Natural killer cell (primary cell): Measurements from ENCODE around the gene SRC. TPM values are rescaled to one million over a fixed set of nuclear protein-coding genes. Genes with fewer than 3 reads are reported as not detected.
"Not testable (repeated sequence)": the region's sequence is repeated elsewhere in the genome, so short reads cannot be mapped to it uniquely, and the experiment has no call there.

Experiments used
- ATAC-seq, 3 donors: fragments of 150-1000 bp in 2 of 3; fragments of 200-7000 bp in 1 of 3; cut with Tn5 transposase; 1 replicate in 1 of 3; 2 replicates in 2 of 3; pipeline ENCODE4 v1.10.0; 2021; ENCODE audit warnings: mild to moderate bottlenecking in 2 of 3, moderate library complexity in 2 of 3
- DNase-seq, 2 donors: peaks; one replicate each; pipeline versions ENCODE4 v3.0.0 to v3.0.0-alpha.2; 2013 to 2021; ENCODE audit warnings: mixed read lengths in 1 of 2
- H3K27ac ChIP-seq: one replicate; pipeline ENCODE4 v1.5.1; 2013; ENCODE audit warnings: mild to moderate bottlenecking, low read length
- H3K27me3 ChIP-seq: one replicate; pipeline ENCODE4 v1.6.1; 2013; ENCODE audit warnings: low read length; ENCODE audit not compliant: control insufficient read depth, insufficient read depth
- H3K36me3 ChIP-seq: one replicate; pipeline ENCODE4 v1.6.1; 2013; ENCODE audit warnings: low read length; ENCODE audit not compliant: control insufficient read depth, insufficient read depth
- H3K4me1 ChIP-seq: one replicate; pipeline ENCODE4 v1.6.1; 2013; ENCODE audit warnings: low read length; ENCODE audit not compliant: control insufficient read depth, insufficient read depth
- H3K4me3 ChIP-seq: one replicate; pipeline ENCODE4 v1.5.1; 2013; ENCODE audit warnings: low read length
- H3K9me3 ChIP-seq: one replicate; pipeline ENCODE4 v1.6.1; 2013; ENCODE audit warnings: low read length; ENCODE audit not compliant: control insufficient read depth, insufficient read depth
- H3K27ac Mint-ChIP-seq, 2 donors: one replicate each; pipeline ENCODE4 v1.8.0; 2022; ENCODE audit warnings: mild to moderate bottlenecking in 2 of 2, mixed read lengths in 2 of 2, moderate library complexity in 1 of 2
- H3K27me3 Mint-ChIP-seq, 2 donors: one replicate each; pipeline ENCODE4 v1.8.0; 2022; ENCODE audit warnings: low read depth in 2 of 2, mixed read lengths in 2 of 2
- H3K36me3 Mint-ChIP-seq: one replicate; pipeline ENCODE4 v1.8.0; 2022; ENCODE audit warnings: mixed read lengths
- H3K4me1 Mint-ChIP-seq, 2 donors: one replicate each; pipeline ENCODE4 v1.8.0; 2022; ENCODE audit warnings: mixed read lengths in 2 of 2
- H3K4me3 Mint-ChIP-seq: one replicate; pipeline ENCODE4 v1.8.0; 2022; ENCODE audit warnings: mild to moderate bottlenecking, moderate library complexity, mixed read lengths
- H3K9me3 Mint-ChIP-seq, 2 donors: one replicate each; pipeline ENCODE4 v1.8.0; 2022; ENCODE audit warnings: mixed read lengths in 2 of 2
- CTCF ChIP-seq: fragments of 200-600 bp; IDR thresholded peaks from one replicate; pipeline ENCODE4 v1.8.0; 2022; ENCODE audit warnings: antibody characterized with exemption
- WGBS: methylation state at CpG from one replicate; pipeline ENCODE4 v1.1.7; 2013; ENCODE audit warnings: missing lambda C conversion rate; ENCODE audit not compliant: insufficient coverage; 5-methylcytosine and 5-hydroxymethylcytosine counted together
- intact Hi-C: fragments of 100-400 bp; cut with micrococcal nuclease; formaldehyde crosslinking; loops from one replicate; pipeline ENCODE4 v1.14.2; 2022
- total RNA-seq, 4 donors: library from RNA; stranded (reverse); fragments of 120-200 nt in 1 of 4; gene quantifications; one replicate each; pipeline versions ENCODE4 v1.2.3 to v1.2.4, GENCODE V29; 2013 to 2022

Gene SRC
- total RNA-seq, 3 donors from 2014 or later (not counting 1 experiment from before 2014, with no cell fraction given) = 2.3 to 15.6 (median 10.5) TPM

GRCh38 chr20:37335642-37336368 is 10.1 kb upstream of the SRC start:
- H3K4me3 Mint-ChIP-seq = peak overlapping the region; percentile 31
- no peak overlapping the region for H3K4me3 ChIP-seq
- H3K4me1 Mint-ChIP-seq = peaks cover 6 to 17% of the 10 kb centered on the region in 2 donors
- no peaks in the 10 kb centered on the region for H3K9me3 Mint-ChIP-seq
- H3K36me3 Mint-ChIP-seq = no peaks in the 10 kb centered on the region
- H3K4me1 ChIP-seq = peaks cover 37% of the 10 kb centered on the region
- no peaks in the 10 kb centered on the region for H3K27me3 ChIP-seq
- peak overlapping the region; percentile 43 to 89 for H3K27ac Mint-ChIP-seq
- H3K27me3 Mint-ChIP-seq = no peaks in the 10 kb centered on the region
- 66% methylated on average over 14 of the region's 15 CpGs for WGBS
- intact Hi-C loops = no loop called here
- ATAC-seq = peak in 1 of 3 donors; percentile 17
- H3K27ac ChIP-seq = peak overlapping the region; percentile 68
- no peak for TF ChIP-seq CTCF
- DNase-seq = no peak
- no peaks in the 10 kb centered on the region for H3K9me3 ChIP-seq
- H3K36me3 ChIP-seq = no peaks in the 10 kb centered on the region

- no peaks in the 10 kb centered on the region for H3K36me3 ChIP-seq
- peaks cover 37% of the 10 kb centered on the region for H3K4me1 ChIP-seq
- Mint-ChIP-seq H3K27ac (peak overlapping the region; percentile 64 to 89), H3K27me3 (no peaks in the 10 kb centered on the region), H3K9me3 (no peaks in the 10 kb centered on the region), H3K4me3 (peak overlapping the region; percentile 40), H3K36me3 (no peaks in the 10 kb centered on the region), H3K4me1 (peaks cover 6 to 17% of the 10 kb centered on the region in 2 donors)
- no peaks in the 10 kb centered on the region for H3K27me3 ChIP-seq
- DNase-seq = peak; percentile 23 to 53
- H3K9me3 ChIP-seq = no peaks in the 10 kb centered on the region
- peak; percentile 76 to 82 (median 78) for ATAC-seq
- TF ChIP-seq CTCF = no peak
- WGBS = 12% methylated on average over 10 of the region's 11 CpGs
- intact Hi-C loops = no loop called here
- peak overlapping the region; percentile 68 for H3K27ac ChIP-seq
- H3K4me3 ChIP-seq = no peak overlapping the region
Measured at GRCh38 chr20:37336369-37337207, 9.4 kb upstream of the SRC start.

- Mint-ChIP-seq H3K27ac (peak overlapping the region; percentile 64 to 89), H3K4me3 (peak overlapping the region; percentile 40), H3K27me3 (no peaks in the 10 kb centered on the region), H3K36me3 (no peaks in the 10 kb centered on the region), H3K9me3 (no peaks in the 10 kb centered on the region), H3K4me1 (peaks cover 6 to 17% of the 10 kb centered on the region in 2 donors)
- H3K9me3 ChIP-seq = no peaks in the 10 kb centered on the region
- peaks cover 37% of the 10 kb centered on the region for H3K4me1 ChIP-seq
- no peak for DNase-seq
- intact Hi-C loops = no loop called here
- ATAC-seq = no peak
- no peak overlapping the region for H3K4me3 ChIP-seq
- peak overlapping the region; percentile 47 for H3K27ac ChIP-seq
- H3K36me3 ChIP-seq = no peaks in the 10 kb centered on the region
- WGBS = 76% methylated on average over 7 of the region's 8 CpGs
- TF ChIP-seq CTCF = no peak
- H3K27me3 ChIP-seq = no peaks in the 10 kb centered on the region
Measured at GRCh38 chr20:37337208-37337991, 8.5 kb upstream of the SRC start.

- 96% methylated on average over 7 of the region's 8 CpGs for WGBS
- H3K4me1 ChIP-seq = peaks cover 38% of the 10 kb centered on the region
- H3K9me3 Mint-ChIP-seq, intact Hi-C loops, H3K9me3 ChIP-seq, H3K4me3 ChIP-seq, H3K36me3 ChIP-seq, H3K36me3 Mint-ChIP-seq, H3K27ac Mint-ChIP-seq, H3K27me3 Mint-ChIP-seq, H3K27ac ChIP-seq, ATAC-seq, DNase-seq, H3K27me3 ChIP-seq, H3K4me3 Mint-ChIP-seq: not testable (repeated sequence)
- H3K4me1 Mint-ChIP-seq = peaks cover 8 to 18% of the 10 kb centered on the region in 2 donors
Measured at GRCh38 chr20:37338380-37338779, 7.6 kb upstream of the SRC start.
